HG03442 (cell line): ENCODE data around the gene XYLT1.

Experiments used
- ATAC-seq: cut with Tn5 transposase; IDR thresholded peaks from one replicate; pipeline ENCODE4 v1.9.1; 2021; ENCODE audit warnings: mild to moderate bottlenecking, moderate library complexity; ENCODE audit not compliant: unreplicated experiment

XYLT1 gene

DNA sequence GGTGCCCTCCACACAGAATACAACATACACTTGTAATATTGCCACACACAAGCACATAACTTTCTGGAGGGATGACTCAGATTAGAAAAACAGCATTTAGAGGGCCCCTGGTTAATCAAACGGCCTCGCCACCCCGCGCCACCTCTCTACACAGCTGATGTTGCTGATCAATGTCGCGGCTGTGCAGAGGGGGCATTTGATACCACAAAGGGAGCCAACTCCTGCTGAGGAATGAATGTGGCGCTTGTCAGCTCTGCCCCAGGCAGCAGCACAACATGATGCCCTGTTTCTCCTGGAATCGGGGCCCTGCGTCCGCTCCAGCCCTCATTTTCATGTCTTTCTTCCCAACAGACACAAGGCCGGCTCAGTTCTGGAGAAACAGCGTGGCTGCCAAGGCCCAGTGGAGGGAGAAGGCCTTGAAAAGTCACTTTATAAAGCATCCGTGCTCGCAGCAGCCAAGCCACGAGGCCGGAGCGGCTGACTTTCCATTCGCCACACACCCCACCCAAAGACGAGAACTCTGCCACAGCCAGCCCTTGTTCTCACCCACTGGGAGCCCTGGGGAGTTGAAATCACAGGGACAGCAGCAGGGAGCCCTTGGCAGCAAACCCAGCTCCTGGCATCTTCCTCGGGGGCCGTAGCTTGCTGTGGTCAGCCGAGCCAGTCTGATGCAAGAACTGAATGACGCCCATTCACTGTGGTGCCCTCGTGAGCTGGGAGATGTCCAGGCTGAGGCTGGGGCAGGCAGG, 65.6 kb downstream of the XYLT1 start:
- ATAC-seq = no peak

DNA sequence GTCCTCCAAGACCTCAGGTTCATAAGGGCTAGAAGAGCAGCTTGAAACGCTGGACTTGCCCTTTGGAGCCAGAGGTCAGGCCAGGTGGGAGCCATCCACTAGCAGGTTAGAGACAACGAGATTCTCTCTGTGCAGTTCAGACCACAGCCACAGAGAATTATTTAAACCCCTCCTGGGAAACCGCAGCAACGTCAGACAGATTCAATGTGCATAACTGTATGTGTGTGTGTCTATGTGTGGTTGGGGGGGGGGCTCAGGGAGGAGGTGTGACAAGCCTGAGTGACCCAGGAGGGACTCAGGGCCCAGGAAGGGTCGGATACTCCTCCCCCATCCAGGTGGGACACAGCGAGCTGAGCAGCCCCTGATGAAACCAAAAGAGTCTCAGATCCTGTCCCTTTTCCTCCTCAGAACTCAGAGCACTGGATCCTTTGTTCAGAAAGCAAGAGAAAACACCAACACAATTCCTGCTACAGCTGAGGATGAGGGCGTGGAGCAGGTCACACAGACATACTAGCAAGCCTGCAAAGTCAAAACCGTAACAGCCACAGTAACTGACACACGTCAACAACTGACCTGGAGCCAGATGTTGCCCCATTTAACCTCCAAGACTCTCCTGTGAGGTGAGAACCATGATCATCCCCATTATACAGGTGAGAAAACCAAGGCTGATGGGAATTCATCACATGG, 66.8 kb downstream of the XYLT1 start:
- ATAC-seq = no peak

DNA sequence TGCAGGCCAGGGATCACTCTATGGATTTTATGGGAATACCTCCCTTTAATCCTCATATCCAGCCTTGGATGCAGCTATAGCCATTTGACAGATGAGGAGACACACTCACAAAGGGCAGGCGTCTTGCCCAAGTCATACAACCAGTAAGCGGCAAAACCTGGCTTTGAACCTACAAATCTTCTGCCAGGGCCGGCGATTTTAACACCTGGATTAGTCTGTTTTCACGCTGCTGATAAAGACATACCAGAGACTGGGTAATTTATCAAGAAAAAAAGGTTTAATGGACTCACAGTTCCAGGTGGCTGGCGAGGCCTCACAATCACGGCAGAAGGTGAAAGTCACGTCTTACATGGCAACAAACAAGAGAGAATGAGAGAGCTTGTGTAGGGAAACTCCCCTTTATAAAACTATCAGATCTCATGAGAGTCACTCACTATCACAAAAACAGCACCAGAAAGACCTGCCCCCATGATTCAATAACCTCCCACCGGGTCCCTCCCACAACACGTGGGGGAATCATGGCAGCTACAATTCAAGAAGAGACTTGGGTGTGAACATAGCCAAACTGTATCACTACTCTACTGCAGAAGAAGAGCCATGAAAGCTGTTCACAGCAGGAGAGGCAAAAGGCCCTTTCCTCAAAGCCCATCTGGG, 67.5 kb downstream of the XYLT1 start:
- ATAC-seq = no peak

DNA sequence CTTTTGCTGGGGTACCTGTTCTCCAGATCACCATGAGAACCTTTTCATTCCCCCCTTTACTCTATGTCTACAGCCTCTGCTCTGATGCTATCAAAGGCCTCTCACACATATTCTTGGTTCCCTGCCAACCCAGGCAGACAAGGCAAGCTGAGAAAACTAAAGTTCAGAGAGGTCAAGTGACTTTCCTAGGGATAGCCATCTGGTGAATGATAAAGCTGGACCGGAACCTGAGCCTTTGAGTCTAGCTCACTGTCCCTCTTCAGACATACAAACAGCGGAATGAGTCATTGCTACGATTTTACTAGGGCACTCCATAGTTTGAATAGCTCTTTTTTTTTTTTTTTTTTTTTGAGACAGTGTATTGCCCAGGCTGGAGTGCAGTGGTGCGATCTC, 73.3 kb downstream of the XYLT1 start:
- ATAC-seq = no peak

DNA sequence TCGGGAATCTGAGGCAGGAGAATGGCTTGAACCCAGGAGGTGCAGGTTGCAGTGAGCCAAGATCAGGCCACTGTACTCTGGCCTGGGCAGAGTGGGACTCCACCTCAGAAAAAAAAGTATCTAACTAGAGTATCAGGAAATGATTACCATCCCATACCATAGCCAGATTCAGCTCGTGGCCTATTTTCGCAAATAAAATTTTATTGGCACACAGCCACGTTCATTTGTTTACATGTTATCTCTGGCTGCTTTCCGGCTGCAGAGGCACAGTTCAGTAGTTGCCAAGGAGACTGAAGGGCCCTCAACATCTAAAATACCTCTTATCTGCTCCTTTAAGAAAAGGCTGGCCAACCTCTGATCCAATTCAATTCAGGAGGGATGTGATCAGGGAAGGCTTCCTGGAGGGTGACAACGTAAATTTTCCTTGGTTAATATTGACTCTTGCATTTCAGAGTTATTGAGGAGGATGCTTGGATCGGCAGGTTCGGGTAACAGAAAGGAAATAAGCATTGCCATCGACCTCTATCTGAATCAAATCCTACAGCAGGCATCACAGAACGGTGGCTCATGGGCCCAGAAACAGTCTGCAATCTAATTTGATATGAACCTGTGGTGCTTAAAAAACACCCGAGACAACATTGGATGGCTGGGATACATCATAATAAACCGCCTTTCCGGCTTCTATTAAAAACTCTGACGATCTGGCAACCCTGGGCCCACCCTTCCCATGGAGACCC, 73.8 kb downstream of the XYLT1 start:
- ATAC-seq = no peak

DNA sequence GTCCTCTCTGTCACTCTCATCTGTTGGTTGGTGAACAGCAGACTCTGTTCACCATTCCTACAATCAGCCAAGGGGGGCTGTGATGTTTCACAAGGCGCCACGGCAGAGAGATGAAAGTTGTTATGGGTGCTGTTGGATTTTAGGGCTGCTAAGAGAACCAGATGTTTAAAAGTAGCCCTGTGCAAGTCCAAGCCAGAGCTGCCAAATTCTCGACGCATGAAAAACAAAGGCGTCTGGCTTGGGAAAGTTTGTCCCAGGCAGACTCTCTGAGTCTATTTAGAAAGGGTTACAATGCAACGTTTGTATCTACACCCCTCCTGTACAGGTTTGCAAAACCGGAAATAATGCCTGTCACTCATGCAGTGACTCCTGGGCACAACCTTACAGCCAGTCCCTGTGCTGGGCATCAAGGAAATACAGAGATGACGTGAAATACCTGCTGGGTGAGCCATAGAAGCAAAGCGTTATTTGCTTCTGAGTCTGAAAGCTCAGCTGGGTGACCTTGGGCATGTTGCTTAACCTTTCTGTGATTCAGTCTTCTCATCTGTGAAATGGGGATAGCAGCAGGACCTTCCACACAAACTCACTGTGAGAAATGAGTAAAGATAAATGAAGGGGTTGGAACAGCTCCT, 74.8 kb downstream of the XYLT1 start:
- ATAC-seq = no peak

DNA sequence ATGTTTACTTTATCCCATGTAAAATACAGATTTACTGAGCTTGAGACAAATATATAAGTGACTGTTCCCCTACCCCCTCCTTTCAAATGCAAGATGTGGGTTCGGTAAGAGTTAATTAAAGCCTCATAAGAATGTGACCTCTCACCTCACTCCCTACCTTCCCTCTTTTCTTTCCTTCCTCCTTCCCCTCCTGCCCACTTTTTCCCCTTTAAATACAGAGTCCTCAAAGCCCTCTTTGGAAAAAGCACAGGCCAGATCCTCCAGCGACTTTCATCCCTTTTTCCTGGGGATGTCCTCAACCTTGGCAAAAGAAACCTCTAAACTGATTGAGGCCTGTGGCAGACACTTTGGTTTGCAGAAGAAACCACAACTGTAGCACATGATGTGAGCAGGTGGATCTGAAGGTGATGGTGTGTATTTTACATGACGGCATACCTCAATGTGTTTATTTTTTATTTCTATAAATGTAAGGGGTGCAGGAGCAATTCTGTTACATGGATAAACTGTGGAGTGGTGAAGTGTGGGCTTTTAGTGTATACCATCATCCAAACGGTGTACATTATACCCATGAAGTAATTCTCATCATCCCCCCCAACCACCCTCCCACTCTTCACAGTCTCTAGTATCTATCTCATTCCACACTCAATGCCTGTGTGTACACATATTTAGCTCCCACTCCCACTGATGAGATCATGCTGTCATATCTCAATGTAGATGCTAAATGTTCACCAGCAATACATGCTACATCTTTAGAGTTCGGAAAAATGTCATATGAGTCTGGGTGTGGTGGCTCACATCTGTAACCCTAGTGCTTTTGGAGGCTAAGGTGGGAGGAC, 77.7 kb downstream of the XYLT1 start:
- ATAC-seq = no peak

DNA sequence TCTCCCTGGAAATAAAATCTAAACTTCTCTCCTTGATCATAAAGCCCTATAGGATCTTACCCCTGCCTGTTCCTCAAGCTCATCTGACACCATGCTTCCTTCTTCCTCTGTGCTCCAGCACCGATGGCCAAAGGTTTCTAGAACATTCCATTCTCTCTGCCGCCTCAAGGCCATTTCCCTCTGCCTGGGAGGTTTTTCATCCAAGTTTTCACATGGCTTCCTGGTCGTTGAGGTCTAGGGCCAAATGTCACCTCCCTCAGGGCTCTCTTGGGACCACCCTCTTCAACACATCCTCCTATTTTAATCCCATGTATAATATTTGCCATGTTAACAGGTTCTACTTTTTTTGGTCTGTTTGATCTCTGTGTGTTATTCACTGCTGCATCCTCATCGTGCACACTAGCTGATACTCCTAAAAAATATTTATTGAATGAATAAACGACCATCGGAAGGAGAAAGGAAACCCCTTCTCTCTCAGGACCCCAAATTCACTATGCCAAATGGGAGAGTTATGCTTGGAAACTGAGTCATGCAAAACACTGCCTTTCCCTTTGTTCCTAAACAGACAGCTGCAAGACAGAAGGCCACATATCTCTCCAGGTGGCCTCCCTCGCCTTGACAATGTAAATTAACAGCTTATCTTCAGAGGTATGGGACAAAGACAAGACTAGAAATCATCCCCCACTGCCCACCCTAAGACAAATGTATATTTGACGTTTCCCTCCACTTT, 78.5 kb downstream of the XYLT1 start:
- ATAC-seq = no peak

DNA sequence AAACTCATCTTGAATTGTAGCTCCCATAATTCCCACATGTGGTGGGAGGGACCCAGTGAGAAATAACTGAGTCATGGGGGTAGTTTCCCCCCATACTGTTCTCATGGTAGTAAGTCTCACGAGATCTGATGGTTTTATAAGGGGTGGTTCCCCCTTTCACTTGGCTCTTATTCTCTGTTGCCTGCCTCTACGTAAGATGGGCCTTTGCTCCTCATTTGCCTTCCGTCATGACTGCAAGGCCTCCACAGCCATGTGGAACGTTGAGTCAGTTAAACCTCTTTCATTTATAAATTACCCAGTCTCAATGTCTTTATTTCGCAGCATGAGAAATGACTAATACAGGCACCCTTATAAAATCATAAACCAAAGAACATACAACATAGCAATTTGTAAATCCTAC, 79.0 kb downstream of the XYLT1 start:
- ATAC-seq = no peak

DNA sequence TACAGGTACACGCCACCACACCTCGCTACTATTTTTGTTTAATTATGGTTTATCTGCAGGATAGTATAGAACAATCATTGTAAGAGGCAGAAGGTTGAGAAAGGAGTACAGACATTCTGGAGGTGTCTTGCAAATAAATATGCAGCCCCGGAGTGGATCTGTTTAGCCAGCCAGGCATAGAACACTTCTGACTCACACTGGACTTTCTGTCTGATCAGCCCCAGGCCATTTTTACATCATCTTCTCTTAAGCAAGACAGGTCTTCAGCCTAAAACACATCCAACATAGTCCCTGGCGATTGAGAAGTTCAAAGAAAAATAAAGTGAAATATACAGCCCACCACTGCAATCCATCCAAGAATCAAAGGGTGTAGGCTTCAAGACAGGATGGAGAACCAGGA, 81.4 kb downstream of the XYLT1 start:
- ATAC-seq = no peak

DNA sequence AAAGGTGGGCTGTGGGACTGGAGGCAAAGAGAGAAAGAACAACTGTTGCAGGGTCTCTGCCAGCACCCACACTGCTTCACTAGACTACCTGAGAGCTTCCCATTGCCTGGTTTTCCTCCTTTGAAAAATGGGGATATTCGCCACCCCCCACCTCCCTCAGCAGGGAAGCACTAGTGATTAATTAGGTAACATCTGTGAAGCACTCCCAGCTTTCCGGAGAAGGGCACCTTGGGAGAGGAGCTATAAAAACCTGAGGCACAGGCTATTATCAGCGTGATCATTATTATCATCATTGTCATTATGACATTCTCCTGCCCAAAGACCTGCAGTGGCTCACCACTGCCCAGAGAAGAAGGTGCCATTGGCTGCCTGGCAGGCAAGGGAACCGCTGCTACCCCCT, 83.5 kb downstream of the XYLT1 start:
- no peak for ATAC-seq

DNA sequence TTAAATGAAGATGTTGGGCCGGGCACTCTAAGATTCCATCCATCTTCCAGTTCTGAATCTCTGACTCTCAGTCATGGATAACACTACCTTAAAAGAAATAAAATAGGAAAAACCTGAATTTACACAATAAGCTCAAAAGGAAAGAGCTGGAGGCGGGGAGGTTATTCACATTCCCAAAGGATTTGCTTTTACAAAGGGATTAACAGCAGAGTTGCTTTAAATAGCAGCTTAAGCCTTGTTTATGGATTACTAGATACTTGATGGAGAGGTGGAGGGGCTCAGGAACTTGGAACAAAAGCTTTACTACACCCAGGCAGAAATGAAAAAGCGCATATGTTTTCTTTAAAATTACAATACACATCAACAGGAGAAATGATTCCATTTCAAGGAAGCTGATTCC, 84.5 kb downstream of the XYLT1 start:
- no peak for ATAC-seq

DNA sequence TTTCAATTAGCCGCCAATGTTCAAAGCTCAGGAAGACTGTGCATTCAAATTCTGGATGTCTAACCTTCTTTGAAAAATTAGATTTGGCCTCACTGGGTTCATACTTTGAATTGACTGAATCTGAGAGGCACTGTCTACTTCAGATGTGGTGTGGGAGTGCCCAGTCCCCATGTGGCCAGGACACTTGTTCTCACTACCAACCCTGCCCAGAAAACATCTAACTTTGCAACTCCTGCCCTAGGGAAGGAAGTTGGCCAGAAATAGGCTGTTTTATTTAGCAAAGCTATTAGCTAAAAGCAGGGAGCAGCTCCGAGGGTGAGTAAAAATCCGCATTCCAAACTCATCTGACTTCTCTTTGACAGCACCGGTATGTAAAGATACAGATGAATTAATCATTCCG, 86.3 kb downstream of the XYLT1 start:
- no peak for ATAC-seq

DNA sequence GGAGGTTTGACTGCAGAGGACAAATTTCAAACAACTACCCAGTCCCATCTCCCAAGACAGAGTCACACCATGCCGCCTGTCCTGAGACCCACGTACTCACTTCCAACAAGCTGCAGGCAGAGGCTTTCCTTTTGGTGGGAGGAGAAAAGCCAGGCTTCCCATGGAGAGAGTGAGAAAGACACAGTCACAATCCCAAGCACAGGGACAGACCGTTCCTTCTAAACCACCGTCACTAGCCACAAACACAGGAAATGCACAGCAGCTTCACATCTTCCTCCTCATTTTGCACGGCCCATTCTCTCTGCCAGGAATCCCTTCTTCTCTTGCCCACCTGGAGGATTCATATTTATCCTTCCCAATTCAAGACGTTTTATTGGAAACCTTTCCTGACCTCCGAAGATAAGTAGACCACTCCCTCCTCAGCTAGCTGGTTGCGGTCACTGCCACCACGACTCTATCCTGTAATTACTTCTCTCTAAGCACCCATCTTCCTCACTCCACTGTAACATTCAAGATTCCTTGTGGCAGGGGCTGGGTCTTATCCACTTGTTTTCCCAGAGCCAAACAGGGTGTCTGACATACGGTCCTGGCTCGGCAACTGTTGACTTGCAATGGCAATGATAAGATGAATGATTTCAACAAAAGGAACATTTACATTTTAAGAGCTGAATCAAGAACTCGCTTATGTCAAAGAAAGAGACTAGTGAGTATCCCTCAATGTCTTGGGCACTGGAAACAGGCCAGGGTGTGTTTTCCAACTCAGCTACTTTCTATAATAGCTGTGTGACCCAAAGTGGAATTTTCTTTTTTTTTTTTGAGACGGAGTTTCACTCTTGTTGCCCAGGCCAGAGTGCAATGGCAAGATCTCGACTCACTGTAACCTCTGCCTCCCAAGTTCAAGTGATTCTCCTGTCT, 87.6 kb downstream of the XYLT1 start:
- ATAC-seq = no peak

DNA sequence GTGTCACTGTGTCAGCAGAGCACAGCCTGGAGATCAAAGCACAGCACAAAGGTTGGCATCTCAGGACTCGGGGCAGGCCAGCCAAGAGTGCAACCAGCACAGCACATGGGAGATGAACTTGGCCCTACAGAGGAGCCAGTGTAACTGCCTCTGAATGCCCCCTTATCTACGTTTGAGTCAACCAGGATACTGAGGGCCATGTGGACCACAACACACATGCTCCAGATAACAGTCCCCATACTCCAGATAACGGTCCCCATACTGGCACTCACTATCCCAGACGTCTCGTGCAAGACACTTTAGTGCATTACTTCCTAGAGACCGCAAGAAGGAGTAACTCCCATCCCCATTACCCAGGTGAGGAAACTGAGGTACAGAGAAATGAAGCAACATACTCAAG, 88.2 kb downstream of the XYLT1 start:
- ATAC-seq = no peak

DNA sequence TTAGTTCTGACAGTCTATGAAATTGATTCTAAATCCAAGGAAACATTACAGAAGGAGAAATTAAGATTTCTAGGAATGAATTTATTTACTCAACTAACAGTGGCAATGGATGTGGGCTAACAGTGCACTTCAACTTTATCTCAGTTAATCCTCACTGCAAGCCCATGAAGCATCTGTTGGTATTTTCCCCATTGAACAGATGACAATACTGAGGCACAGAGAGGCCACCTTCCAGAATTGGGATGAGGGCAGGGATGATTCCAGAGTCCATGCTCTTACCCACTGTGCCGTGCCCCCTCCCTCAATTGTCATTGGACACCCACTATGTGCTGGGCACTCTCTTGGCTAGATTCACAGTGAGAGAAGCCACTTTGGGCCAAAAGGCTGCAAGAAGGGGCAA, 89.0 kb downstream of the XYLT1 start:
- no peak for ATAC-seq

DNA sequence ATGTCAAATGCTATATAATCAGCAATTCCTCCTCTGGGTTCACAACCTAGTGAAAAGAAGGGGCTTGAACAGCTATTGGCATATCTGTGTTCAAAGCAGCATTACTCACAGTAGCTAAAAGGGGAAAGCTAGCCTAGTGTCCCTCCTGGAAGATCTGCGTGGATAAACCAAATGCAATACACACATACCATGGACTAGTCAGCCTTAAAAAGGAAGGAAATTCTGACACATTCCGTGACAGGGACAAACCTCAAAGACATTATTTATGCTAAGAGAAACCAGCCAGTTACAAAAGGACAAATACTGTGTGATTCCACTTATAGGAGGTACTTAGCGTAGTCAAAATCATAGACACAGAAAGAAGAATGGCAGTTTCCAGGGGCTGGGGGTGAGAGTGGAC, 90.1 kb downstream of the XYLT1 start:
- no peak for ATAC-seq

DNA sequence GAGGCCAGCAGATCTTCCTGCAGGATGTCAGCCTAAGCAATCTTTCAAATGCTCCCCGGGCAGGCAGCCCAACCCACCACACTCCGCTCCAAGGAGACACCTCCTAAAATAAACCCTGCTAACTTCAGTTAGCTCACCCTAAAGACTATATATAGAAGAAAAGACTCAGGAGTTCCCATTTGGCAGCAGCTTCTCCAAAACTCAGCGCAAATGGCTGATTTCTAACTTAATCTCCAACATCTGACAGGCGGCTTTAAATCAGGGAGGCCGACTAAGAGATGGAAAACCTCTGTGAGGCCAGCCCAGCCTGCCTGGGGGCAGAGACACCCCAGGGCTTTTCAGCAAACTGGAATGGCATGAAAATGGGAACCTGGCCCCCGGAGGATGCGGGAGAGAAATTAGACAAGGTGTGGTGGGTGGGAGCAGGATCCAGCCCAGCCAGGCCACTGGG, 91.6 kb downstream of the XYLT1 start:
- ATAC-seq = no peak
